AG09309 (cell line): ENCODE results near the gene MGMT.

Source experiments
- DNase-seq: peaks from one replicate; pipeline ENCODE4 v3.0.0-alpha.2; 2010; ENCODE audit warnings: low read depth
- H3K4me3 ChIP-seq: 2 replicates; pipeline ENCODE4 v1.5.1; 2011; ENCODE audit warnings: mild to moderate bottlenecking, low read depth, low read length, moderate library complexity; ENCODE audit not compliant: control insufficient read depth
- TF ChIP-seq, protein P1 (sequence below): IDR thresholded peaks from 2 replicates; pipeline ENCODE4 v1.5.1; 2011; ENCODE audit warnings: mild to moderate bottlenecking, low read depth, low read length, inconsistent platforms; ENCODE audit not compliant: insufficient read depth, control insufficient read depth; ENCODE audit errors: missing control alignments

The MGMT gene

DNA sequence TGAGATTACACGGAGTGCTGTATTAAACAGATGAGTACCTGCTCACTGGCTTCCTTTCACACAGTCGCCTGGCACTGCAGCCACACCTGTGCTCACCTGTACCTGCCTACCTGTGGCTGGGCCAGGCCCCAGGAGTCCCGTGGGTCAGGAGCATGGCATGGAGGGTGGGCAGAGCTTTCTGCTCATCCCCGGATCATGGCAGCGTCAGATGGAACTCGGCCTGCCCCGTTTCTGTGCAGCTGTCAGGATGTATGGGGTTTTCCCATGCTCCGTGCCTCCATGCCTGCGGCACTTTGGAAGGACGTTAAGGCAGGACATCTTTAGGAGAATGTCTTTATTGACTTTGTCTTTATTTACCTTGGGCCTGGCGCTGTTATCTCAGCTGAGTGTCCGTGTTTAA is 112.2 kb downstream of the MGMT start:
- no peak for DNase-seq
- no peak overlapping the region for H3K4me3 ChIP-seq
- TF ChIP-seq, protein P1, sequence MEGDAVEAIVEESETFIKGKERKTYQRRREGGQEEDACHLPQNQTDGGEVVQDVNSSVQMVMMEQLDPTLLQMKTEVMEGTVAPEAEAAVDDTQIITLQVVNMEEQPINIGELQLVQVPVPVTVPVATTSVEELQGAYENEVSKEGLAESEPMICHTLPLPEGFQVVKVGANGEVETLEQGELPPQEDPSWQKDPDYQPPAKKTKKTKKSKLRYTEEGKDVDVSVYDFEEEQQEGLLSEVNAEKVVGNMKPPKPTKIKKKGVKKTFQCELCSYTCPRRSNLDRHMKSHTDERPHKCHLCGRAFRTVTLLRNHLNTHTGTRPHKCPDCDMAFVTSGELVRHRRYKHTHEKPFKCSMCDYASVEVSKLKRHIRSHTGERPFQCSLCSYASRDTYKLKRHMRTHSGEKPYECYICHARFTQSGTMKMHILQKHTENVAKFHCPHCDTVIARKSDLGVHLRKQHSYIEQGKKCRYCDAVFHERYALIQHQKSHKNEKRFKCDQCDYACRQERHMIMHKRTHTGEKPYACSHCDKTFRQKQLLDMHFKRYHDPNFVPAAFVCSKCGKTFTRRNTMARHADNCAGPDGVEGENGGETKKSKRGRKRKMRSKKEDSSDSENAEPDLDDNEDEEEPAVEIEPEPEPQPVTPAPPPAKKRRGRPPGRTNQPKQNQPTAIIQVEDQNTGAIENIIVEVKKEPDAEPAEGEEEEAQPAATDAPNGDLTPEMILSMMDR, result no peak

DNA sequence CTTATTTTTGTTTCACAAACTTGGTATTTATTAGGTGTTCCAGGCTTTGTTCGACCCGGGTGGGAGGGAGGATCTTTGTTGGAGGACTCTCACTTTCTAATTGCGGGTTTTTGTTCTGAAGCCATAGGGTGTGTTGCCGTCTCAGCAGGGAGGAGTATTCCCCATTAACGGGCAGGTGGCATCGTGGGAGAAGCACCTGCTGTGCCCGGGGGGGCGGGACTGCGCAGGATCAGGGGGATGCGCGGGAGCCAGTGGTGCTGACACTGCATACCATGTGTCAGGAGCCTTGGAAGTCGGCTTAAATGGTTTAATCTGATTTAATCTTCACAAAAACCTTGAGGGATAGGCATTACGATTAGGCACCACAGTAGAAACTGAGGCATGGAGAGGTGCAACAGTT is 113.0 kb downstream of the MGMT start:
- DNase-seq, result no peak
- no peak overlapping the region for H3K4me3 ChIP-seq
- TF ChIP-seq, protein P1, result no peak

DNA sequence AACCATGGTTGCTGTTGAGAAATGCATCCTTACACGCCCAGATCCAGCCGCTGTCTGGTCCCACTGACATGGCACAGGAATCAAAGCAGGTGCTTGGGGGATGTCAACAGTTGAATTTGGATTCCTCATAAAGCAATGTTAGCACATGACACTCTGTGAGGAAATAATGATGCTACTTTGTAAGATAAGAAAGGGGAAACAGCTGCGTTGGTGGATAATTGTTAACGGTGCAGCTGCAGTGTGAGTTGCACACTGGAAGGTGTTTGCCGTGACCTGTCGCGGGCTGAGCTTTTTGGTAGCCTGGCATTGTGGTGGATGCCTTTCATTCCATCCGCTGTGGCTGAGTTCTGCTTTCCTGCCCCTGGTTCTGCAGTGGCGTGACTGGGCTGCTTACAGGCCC is 113.9 kb downstream of the MGMT start:
- DNase-seq, result no peak
- TF ChIP-seq, protein P1, result no peak
- no peak overlapping the region for H3K4me3 ChIP-seq

DNA sequence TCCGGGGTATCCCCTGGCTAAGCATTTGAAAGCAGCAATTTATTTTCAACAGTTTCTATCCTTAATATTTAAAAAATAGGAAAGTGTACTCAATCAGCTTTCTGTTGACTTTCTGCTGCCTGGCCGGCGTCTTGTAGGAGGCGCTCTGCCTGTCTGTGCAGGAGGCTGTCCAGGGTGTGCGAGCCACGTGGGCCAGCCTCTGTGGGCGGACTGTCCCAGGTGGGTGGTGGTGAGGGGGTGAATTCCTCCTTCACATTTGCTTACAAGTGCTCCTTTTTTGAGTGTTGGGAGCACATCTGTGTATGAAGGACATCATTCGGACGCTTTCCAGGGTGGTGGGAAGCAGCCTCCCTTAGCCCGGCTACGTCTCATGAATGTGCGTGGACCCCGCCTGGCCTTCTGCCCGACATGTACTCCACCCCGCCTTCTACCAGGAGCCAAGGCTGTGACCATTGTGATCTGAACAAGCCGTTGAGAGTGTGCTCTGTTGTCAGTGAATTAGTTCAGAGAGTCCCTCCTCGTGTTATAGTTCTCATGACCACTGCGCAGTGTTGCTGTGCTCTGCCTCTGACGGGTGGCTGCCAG is 114.9 kb downstream of the MGMT start:
- TF ChIP-seq, protein P1, result no peak
- no peak for DNase-seq
- no peak overlapping the region for H3K4me3 ChIP-seq

DNA sequence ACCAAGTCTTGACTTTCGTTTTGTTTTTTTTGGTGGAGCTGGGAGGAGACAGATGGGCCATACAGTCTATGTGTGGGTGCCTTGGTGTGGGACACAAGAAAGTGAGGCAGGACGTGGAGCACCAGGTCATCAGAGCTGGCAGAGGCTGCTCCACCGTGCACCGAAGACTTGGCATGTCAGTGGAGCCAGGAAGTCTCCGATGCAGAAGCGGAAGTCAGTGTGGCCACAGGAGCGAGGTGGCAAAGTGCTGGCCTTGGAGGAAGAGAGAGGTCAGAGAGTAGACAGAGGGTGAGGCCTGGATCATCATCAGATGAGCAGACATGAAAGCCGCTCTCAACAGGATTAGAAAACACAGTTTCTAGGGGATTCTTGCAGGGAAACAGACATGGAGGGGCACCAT is 116.8 kb downstream of the MGMT start:
- TF ChIP-seq, protein P1, result no peak
- H3K4me3 ChIP-seq, result no peak overlapping the region
- DNase-seq, result no peak

DNA sequence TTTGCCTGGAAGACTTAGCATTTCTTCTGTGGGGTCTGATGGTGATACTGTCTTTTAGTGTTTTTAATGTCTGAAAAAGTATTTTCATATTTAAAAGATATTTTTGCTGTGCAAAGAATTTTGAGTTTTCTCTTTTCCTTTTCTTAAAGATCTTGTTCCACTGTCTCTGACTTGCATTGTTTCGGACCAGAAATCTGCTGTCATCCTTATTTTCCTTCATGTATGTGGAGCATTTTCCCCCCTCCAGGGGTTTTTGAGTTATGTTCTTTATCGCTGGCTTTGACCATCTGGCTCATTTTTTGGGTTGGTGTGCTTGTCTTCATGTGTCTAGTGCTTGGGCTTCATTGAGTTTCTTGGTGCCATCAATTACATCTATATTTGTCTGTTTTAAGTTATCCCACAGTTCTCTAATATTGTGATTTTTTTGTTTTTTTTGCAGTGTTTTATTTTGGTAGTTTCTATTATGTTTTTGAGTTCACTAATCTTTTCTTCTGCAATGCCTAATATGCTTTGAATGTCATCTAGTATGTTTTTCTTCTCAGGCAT is 119.9 kb downstream of the MGMT start:
- H3K4me3 ChIP-seq, result no peak overlapping the region
- TF ChIP-seq, protein P1, result no peak
- no peak for DNase-seq

DNA sequence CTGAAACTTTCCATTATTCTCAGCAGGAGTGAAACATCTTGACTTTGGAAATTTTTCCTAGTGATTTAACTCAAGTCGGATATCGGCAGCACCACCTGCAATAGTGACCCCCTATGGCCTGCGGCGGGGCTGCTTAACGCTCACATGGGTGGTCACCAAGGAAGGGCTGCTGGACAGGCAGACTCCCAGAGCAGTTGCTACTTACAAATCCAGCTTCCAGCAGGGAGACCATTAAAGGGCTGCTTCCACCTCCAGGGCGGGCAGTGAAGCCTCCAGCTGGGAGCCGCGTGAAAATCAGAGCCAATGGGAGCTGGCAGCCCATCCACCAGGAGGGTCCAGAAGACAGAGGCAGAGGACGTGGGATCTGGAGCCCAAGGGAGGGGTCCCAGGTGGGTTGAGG is 122.5 kb downstream of the MGMT start:
- TF ChIP-seq, protein P1, result no peak
- no peak overlapping the region for H3K4me3 ChIP-seq
- DNase-seq, result no peak
